Activated T-cell treated with anti-CD3 and anti-CD28 coated beads, Interleukin-2, amount 50 U/mL, for 72 hours (primary cell): Measurements from ENCODE around the gene NCAPD2. TPM values are rescaled to one million over a fixed set of nuclear protein-coding genes. Genes with fewer than 3 reads are reported as not detected.
"Not testable (repeated sequence)": the region's sequence is repeated elsewhere in the genome, so short reads cannot be mapped to it uniquely, and the experiment has no call there.

Experiments
- ATAC-seq, 2 donors: fragments of 150-1000 bp; cut with Tn5 transposase; replicated peaks in 1 of 2; 2 replicates each; pipeline ENCODE4 v1.10.0; 2021; ENCODE audit warnings: moderate library complexity in 2 of 2, mild to moderate bottlenecking in 1 of 2
- DNase-seq, 2 donors: peaks; one replicate each; pipeline ENCODE4 v3.0.0; 2021 to 2022; ENCODE audit warnings: mixed read lengths in 1 of 2
- H3K27ac Mint-ChIP-seq: one replicate; pipeline ENCODE4 v1.8.0; 2022; ENCODE audit warnings: mild to moderate bottlenecking, moderate library complexity, mixed read lengths
- H3K27me3 Mint-ChIP-seq: one replicate; pipeline ENCODE4 v1.8.0; 2022; ENCODE audit warnings: low read depth, mixed read lengths
- H3K36me3 Mint-ChIP-seq, 2 donors: one replicate each; pipeline ENCODE4 v1.8.0; 2022; ENCODE audit warnings: mixed read lengths in 2 of 2, mild to moderate bottlenecking in 1 of 2; ENCODE audit not compliant: insufficient read depth in 2 of 2
- H3K4me1 Mint-ChIP-seq: one replicate; pipeline ENCODE4 v1.8.0; 2022; ENCODE audit warnings: low read depth, mixed read lengths
- H3K4me3 Mint-ChIP-seq, 2 donors: one replicate each; pipeline ENCODE4 v1.8.0; 2022; ENCODE audit warnings: mild to moderate bottlenecking in 2 of 2, mixed read lengths in 2 of 2, moderate library complexity in 2 of 2
- H3K9me3 Mint-ChIP-seq, 2 donors: one replicate each; pipeline ENCODE4 v1.8.0; 2022; ENCODE audit warnings: mixed read lengths in 2 of 2
- total RNA-seq, 2 donors: library from RNA; stranded (reverse); gene quantifications; one replicate each; pipeline ENCODE4 v1.2.3, GENCODE V29; 2022

NCAPD2 gene
- total RNA-seq, 2 donors from 2014 or later, result 156 to 168 TPM

GRCh38 chr12:6460751-6461371 is 33.0 kb upstream of the NCAPD2 start:
- H3K27ac Mint-ChIP-seq, result peak overlapping the region; percentile 98
- no peaks in the 10 kb centered on the region for H3K9me3 Mint-ChIP-seq
- DNase-seq, result peak in 1 of 2 donors; percentile 28
- ATAC-seq, result peak; percentile 15 to 27
- peaks cover 29 to 67% of the 10 kb centered on the region in 2 donors for H3K36me3 Mint-ChIP-seq
- H3K27me3 Mint-ChIP-seq, result no peaks in the 10 kb centered on the region
- peak overlapping the region; percentile 82 to 87 for H3K4me3 Mint-ChIP-seq
- H3K4me1 Mint-ChIP-seq, result peaks cover 92% of the 10 kb centered on the region

GRCh38 chr12:6461401-6462233 is 32.3 kb upstream of the NCAPD2 start:
- H3K27me3 Mint-ChIP-seq, result no peaks in the 10 kb centered on the region
- H3K4me3 Mint-ChIP-seq, result peak overlapping the region; percentile 82 to 87
- peaks cover 32 to 69% of the 10 kb centered on the region in 2 donors for H3K36me3 Mint-ChIP-seq
- H3K27ac Mint-ChIP-seq, result peak overlapping the region; percentile 98
- H3K4me1 Mint-ChIP-seq, result peaks cover 92% of the 10 kb centered on the region
- DNase-seq, result peak; percentile 82 to 90
- no peaks in the 10 kb centered on the region for H3K9me3 Mint-ChIP-seq
- ATAC-seq, result peak; percentile 90 to 91

DNA sequence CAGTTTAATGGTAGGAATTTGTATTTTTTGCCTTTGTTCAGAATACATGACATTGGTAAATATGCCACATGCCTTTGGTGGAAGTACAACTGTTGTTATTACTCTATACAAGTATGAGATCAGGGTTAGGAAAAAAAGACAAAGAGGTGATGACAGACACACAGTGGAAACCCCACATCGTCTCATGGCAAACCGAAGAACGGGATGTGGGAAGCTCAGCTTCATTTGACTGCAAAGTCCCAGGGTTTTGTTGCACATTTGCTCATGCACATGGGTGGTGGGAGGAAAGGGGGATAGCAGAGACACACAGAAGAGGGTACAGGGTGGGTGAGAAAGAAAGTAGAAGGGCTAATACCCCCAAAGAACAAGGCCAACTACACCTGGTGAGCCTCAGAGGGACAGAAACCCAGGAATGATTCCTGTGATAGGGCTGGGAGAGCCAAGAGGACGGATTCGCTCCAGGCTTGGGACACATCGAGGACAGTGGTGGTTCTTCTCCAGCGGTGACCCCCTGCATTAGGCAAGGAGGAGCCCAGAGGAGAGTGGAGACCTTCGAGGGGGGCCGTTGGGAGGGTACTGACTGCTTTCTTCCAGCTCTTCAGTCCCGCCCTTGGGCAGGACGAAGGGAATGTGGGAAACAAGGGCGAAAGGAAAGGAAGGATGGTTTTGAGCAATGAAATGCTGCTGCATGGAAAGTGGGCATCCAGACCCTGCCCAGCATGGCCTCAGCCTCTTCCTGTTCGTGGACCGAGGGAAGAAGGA is 31.5 kb upstream of the NCAPD2 start:
- no peaks in the 10 kb centered on the region for H3K27me3 Mint-ChIP-seq
- peak in 1 of 2 donors; percentile 65 for DNase-seq
- no peaks in the 10 kb centered on the region for H3K9me3 Mint-ChIP-seq
- H3K4me1 Mint-ChIP-seq, result peaks cover 92% of the 10 kb centered on the region
- H3K4me3 Mint-ChIP-seq, result peak overlapping the region; percentile 82 to 87
- ATAC-seq, result peak; percentile 63 to 69
- H3K27ac Mint-ChIP-seq, result peak overlapping the region; percentile 98
- peaks cover 37 to 70% of the 10 kb centered on the region in 2 donors for H3K36me3 Mint-ChIP-seq

GRCh38 chr12:6463216-6463615 is 30.7 kb upstream of the NCAPD2 start:
- H3K9me3 Mint-ChIP-seq, result no peaks in the 10 kb centered on the region
- peaks cover 38 to 70% of the 10 kb centered on the region in 2 donors for H3K36me3 Mint-ChIP-seq
- no peak for ATAC-seq
- no peaks in the 10 kb centered on the region for H3K27me3 Mint-ChIP-seq
- no peak for DNase-seq
- H3K4me1 Mint-ChIP-seq, result peaks cover 96% of the 10 kb centered on the region
- peak overlapping the region; percentile 98 for H3K27ac Mint-ChIP-seq
- peak overlapping the region; percentile 82 to 87 for H3K4me3 Mint-ChIP-seq

- Mint-ChIP-seq H3K9me3 (no peaks in the 10 kb centered on the region), H3K4me3 (peak overlapping the region; percentile 82 to 87), H3K27ac (peak overlapping the region; percentile 98), H3K27me3 (no peaks in the 10 kb centered on the region), H3K4me1 (peaks cover 96% of the 10 kb centered on the region), H3K36me3 (peaks cover 37 to 69% of the 10 kb centered on the region in 2 donors)
- DNase-seq (no peak), ATAC-seq (no peak)
Observed at GRCh38 chr12:6463858-6464257, 30.0 kb upstream of the NCAPD2 start.

DNA sequence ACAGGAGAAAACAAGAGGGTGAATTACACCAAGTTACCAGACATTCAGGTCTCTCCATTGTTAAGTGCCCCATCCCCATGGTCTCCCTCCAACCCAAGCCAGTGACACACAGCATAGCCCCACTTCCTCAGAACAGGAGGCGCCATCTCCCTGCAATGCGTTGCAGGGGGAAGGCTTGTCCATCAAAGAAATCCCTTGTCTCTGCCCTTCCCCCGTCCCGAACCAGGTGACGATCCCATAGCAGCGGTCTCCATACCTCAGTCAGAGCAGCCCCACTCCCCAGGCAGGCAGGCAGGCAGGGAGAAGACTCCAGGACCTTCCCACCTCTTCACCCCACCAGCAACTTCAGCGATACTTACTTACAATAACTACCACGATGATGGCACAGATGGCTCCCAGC is 29.4 kb upstream of the NCAPD2 start:
- Mint-ChIP-seq H3K36me3 (peaks cover 34 to 63% of the 10 kb centered on the region in 2 donors), H3K4me3 (peak overlapping the region; percentile 82 to 87), H3K4me1 (peaks cover 96% of the 10 kb centered on the region), H3K27ac (peak overlapping the region; percentile 87), H3K27me3 (no peaks in the 10 kb centered on the region), H3K9me3 (no peaks in the 10 kb centered on the region)
- ATAC-seq (no peak), DNase-seq (no peak)

DNA sequence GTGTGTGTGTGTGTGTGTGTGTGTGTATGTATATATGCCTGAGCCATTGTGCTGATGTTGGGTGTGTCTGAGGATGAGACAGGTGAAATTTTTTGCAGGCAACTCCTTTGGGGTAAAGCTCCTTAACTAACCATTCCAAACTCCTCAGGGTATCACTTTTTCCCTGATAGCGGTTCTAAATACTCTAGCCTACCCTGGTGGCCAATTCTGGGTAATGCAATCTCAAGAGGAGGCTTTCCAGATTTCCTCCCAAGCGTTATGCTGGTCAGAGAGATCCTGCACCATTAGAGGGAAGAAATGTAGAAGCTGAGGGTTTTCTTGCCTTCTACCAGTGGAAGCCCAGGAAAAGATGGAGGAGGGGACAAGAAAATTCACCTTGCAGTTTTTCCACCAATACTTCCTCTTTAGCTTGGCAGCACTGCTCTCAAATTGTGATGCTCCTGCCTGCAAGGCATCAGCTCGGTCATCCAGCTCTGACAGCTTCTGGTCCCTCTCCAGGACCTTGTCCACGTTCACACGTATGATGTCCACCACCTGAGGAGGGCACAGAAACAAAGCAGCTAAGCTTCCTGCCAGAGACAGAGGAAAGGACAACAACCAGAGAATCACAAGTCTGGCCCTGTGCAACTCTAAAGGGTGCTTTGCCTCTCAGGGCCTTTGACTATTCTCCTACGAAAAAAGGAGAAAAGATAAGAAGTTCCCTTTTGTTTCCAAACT is 28.3 kb upstream of the NCAPD2 start:
- Mint-ChIP-seq H3K27me3 (no peaks in the 10 kb centered on the region), H3K36me3 (peaks cover 34 to 61% of the 10 kb centered on the region in 2 donors), H3K4me3 (peak overlapping the region; percentile 11 to 63), H3K4me1 (peaks cover 91% of the 10 kb centered on the region), H3K27ac (peak overlapping the region; percentile 88), H3K9me3 (no peaks in the 10 kb centered on the region)
- ATAC-seq, result no peak
- DNase-seq, result peak in 1 of 2 donors; percentile 48

- no peaks in the 10 kb centered on the region for H3K9me3 Mint-ChIP-seq
- peaks cover 90% of the 10 kb centered on the region for H3K4me1 Mint-ChIP-seq
- H3K27me3 Mint-ChIP-seq, result no peaks in the 10 kb centered on the region
- ATAC-seq (no peak), DNase-seq (no peak)
- peaks cover 31 to 55% of the 10 kb centered on the region in 2 donors for H3K36me3 Mint-ChIP-seq
- peak overlapping the region; percentile 88 for H3K27ac Mint-ChIP-seq
- H3K4me3 Mint-ChIP-seq, result peak overlapping the region; percentile 11 to 17
Observed at GRCh38 chr12:6466184-6466573, 27.7 kb upstream of the NCAPD2 start.

- H3K27me3 Mint-ChIP-seq, DNase-seq, ATAC-seq, H3K9me3 Mint-ChIP-seq: not testable (repeated sequence)
- Mint-ChIP-seq H3K4me3 (peak overlapping the region; percentile 88 to 98), H3K36me3 (peaks cover 30 to 51% of the 10 kb centered on the region in 2 donors), H3K4me1 (peaks cover 90% of the 10 kb centered on the region), H3K27ac (peak overlapping the region; percentile 66)
Observed at GRCh38 chr12:6466751-6467150, 27.2 kb upstream of the NCAPD2 start.

GRCh38 chr12:6467571-6468282 is 26.2 kb upstream of the NCAPD2 start:
- peak overlapping the region; percentile 88 to 98 for H3K4me3 Mint-ChIP-seq
- not testable (repeated sequence) for H3K9me3 Mint-ChIP-seq, H3K27me3 Mint-ChIP-seq, ATAC-seq, DNase-seq
- H3K4me1 Mint-ChIP-seq, result peaks cover 87% of the 10 kb centered on the region
- H3K27ac Mint-ChIP-seq, result peak overlapping the region; percentile 83
- peaks cover 22 to 42% of the 10 kb centered on the region in 2 donors for H3K36me3 Mint-ChIP-seq

- Mint-ChIP-seq H3K36me3 (peaks cover 20 to 41% of the 10 kb centered on the region in 2 donors), H3K4me1 (peaks cover 82% of the 10 kb centered on the region), H3K4me3 (peak overlapping the region; percentile 88 to 98), H3K9me3 (no peaks in the 10 kb centered on the region), H3K27ac (peak overlapping the region; percentile 83), H3K27me3 (no peaks in the 10 kb centered on the region)
- DNase-seq (no peak), ATAC-seq (no peak)
Observed at GRCh38 chr12:6468283-6468575, 25.7 kb upstream of the NCAPD2 start.

DNA sequence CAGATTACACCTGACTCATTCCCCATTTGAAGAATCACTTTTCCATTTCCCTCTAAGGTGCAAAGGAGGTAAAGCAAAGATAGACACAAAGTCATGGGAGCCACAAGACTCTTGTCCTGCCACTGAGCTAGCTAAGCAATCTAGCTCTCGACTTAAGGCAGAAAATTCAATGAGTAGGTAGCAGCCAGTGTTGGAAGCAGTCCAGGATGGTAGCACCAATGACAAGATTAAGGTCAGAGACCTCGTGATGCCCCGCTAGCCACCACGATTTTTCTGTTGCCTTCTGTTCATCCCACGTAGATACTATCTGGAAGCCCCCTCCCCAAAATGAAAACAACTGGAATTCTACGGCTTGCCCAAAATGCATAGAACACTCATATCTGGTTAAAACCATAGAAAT is 24.8 kb upstream of the NCAPD2 start:
- Mint-ChIP-seq H3K4me3 (peak overlapping the region; percentile 88 to 98), H3K9me3 (no peaks in the 10 kb centered on the region), H3K27me3 (no peaks in the 10 kb centered on the region), H3K27ac (peak overlapping the region; percentile 83), H3K4me1 (peaks cover 73% of the 10 kb centered on the region), H3K36me3 (peaks cover 19 to 35% of the 10 kb centered on the region in 2 donors)
- DNase-seq (no peak), ATAC-seq (no peak)
